Measurements from ENCODE around the gene VSTM5. TPM values are rescaled to one million over a fixed set of nuclear protein-coding genes. Genes with fewer than 3 reads are reported as not detected.
A peak's percentile ranks its signal among the peaks of the same experiment; 100 is the strongest.

VSTM5 gene
- total RNA-seq, 1 experiment from 2014 or later, result not detected

- ChIA-PET POLR2A (ENCODE audit: low non-redundant PET) (no interaction called here), CTCF (no interaction called here)
- H3K4me3 ChIP-seq (ENCODE audit: low read depth, low read length, poor library complexity, severe bottlenecking), result no peak overlapping the region
- H3K27ac ChIP-seq (ENCODE audit: low read depth, low read length, poor library complexity, severe bottlenecking), result no peak overlapping the region
- intact Hi-C loops (cut with micrococcal nuclease; ENCODE audit: unreplicated experiment), result no loop called here
- DNase-seq (ENCODE audit: low spot score), result no peak
- no peaks in the 10 kb centered on the region for H3K27me3 ChIP-seq (replicated peaks; ENCODE audit: insufficient read depth, low read depth, low read length, poor library complexity)
- no peaks in the 10 kb centered on the region for H3K4me1 ChIP-seq (ENCODE audit: insufficient read depth, low read length, poor library complexity, severe bottlenecking)
- no peaks in the 10 kb centered on the region for H3K9me3 ChIP-seq (ENCODE audit: low read depth, low read length, poor library complexity, severe bottlenecking)
- BruUV-seq (replicated peaks), result no TSS peak
- H3K36me3 ChIP-seq (ENCODE audit: insufficient read depth, low read length, poor library complexity, severe bottlenecking), result no peaks in the 10 kb centered on the region
- TF ChIP-seq EZH2 (IDR thresholded peaks at IDR 0.05; ENCODE audit: borderline replicate concordance, low read depth, low read length, poor library complexity, severe bottlenecking), result no peak
- no peak for TF ChIP-seq CTCF (conservative IDR thresholded peaks at IDR 0.05; ENCODE audit: low read depth, low read length)
Measured at GRCh38 chr11:93852242-93852641, 1.8 kb upstream of the VSTM5 start.

- ChIA-PET CTCF (interaction anchor here (0.6 kb wide), 1 partner anchor 763 kb away, joined by 5 read pairs; no protein-coding TSS in a partner anchor), POLR2A (ENCODE audit: low non-redundant PET) (no interaction called here)
- Histone ChIP-seq H3K9me3 (ENCODE audit: low read depth, low read length, poor library complexity, severe bottlenecking) (no peaks in the 10 kb centered on the region), H3K4me1 (ENCODE audit: insufficient read depth, low read length, poor library complexity, severe bottlenecking) (no peaks in the 10 kb centered on the region), H3K27ac (ENCODE audit: low read depth, low read length, poor library complexity, severe bottlenecking) (no peak overlapping the region), H3K4me3 (ENCODE audit: low read depth, low read length, poor library complexity, severe bottlenecking) (peak overlapping the region; percentile 37), H3K27me3 (replicated peaks; ENCODE audit: insufficient read depth, low read depth, low read length, poor library complexity) (no peaks in the 10 kb centered on the region), H3K36me3 (ENCODE audit: insufficient read depth, low read length, poor library complexity, severe bottlenecking) (no peaks in the 10 kb centered on the region)
- no peak for TF ChIP-seq EZH2 (IDR thresholded peaks at IDR 0.05; ENCODE audit: borderline replicate concordance, low read depth, low read length, poor library complexity, severe bottlenecking)
- TF ChIP-seq CTCF (conservative IDR thresholded peaks at IDR 0.05; ENCODE audit: low read depth, low read length), result no peak
- DNase-seq (ENCODE audit: low spot score), result peak; percentile 18
- BruUV-seq (replicated peaks), result no TSS peak
- intact Hi-C loops (cut with micrococcal nuclease; ENCODE audit: unreplicated experiment), result no loop called here
Measured at GRCh38 chr11:93849751-93850593, 446 bp downstream of the VSTM5 start.

GRCh38 chr11:93849201-93849600, 1.2 kb downstream of the VSTM5 start:
- POLR2A ChIA-PET (ENCODE audit: low non-redundant PET), result no interaction called here
- TF ChIP-seq EZH2 (IDR thresholded peaks at IDR 0.05; ENCODE audit: borderline replicate concordance, low read depth, low read length, poor library complexity, severe bottlenecking) (no peak), CTCF (conservative IDR thresholded peaks at IDR 0.05; ENCODE audit: low read depth, low read length) (no peak)
- CTCF ChIA-PET, result no interaction called here
- intact Hi-C loops (cut with micrococcal nuclease; ENCODE audit: unreplicated experiment), result no loop called here
- Histone ChIP-seq H3K27me3 (replicated peaks; ENCODE audit: insufficient read depth, low read depth, low read length, poor library complexity) (no peaks in the 10 kb centered on the region), H3K4me3 (ENCODE audit: low read depth, low read length, poor library complexity, severe bottlenecking) (no peak overlapping the region), H3K4me1 (ENCODE audit: insufficient read depth, low read length, poor library complexity, severe bottlenecking) (no peaks in the 10 kb centered on the region), H3K27ac (ENCODE audit: low read depth, low read length, poor library complexity, severe bottlenecking) (no peak overlapping the region), H3K9me3 (ENCODE audit: low read depth, low read length, poor library complexity, severe bottlenecking) (no peaks in the 10 kb centered on the region), H3K36me3 (ENCODE audit: insufficient read depth, low read length, poor library complexity, severe bottlenecking) (no peaks in the 10 kb centered on the region)
- no peak for DNase-seq (ENCODE audit: low spot score)
- BruUV-seq (replicated peaks), result no TSS peak
